GM12801 (cell line): Measurements from ENCODE around the gene RGS17.

Experiments used
- TF ChIP-seq, protein P1 (sequence below): IDR thresholded peaks from one replicate; pipeline ENCODE4 v1.5.1; 2011; ENCODE audit warnings: control low read depth; ENCODE audit not compliant: insufficient read length; ENCODE audit errors: extremely low read depth

The RGS17 gene

GRCh38 chr6:152978058-152978457 is 153.0 kb downstream of the RGS17 start:
- TF ChIP-seq, protein P1, sequence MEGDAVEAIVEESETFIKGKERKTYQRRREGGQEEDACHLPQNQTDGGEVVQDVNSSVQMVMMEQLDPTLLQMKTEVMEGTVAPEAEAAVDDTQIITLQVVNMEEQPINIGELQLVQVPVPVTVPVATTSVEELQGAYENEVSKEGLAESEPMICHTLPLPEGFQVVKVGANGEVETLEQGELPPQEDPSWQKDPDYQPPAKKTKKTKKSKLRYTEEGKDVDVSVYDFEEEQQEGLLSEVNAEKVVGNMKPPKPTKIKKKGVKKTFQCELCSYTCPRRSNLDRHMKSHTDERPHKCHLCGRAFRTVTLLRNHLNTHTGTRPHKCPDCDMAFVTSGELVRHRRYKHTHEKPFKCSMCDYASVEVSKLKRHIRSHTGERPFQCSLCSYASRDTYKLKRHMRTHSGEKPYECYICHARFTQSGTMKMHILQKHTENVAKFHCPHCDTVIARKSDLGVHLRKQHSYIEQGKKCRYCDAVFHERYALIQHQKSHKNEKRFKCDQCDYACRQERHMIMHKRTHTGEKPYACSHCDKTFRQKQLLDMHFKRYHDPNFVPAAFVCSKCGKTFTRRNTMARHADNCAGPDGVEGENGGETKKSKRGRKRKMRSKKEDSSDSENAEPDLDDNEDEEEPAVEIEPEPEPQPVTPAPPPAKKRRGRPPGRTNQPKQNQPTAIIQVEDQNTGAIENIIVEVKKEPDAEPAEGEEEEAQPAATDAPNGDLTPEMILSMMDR: no peak

DNA sequence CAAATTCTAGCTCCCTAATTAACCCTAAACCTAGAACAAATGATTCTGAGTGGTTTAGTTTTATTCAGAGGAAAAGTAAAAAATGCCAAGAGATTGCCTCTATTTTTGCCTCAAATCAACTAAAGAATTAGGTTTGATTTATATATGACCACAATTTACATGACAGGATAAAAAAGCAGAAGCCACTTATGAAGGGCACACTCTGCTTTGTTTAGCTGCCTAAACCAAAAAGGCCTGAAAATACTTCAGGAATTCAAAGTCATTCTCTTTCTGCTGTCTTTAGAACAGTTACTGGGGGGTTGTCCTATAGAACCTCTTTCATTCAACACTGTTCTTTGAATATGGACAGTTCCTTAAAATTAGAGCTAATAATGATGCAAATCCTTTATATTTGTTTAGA is 153.5 kb downstream of the RGS17 start:
- TF ChIP-seq, protein P1: no peak

DNA sequence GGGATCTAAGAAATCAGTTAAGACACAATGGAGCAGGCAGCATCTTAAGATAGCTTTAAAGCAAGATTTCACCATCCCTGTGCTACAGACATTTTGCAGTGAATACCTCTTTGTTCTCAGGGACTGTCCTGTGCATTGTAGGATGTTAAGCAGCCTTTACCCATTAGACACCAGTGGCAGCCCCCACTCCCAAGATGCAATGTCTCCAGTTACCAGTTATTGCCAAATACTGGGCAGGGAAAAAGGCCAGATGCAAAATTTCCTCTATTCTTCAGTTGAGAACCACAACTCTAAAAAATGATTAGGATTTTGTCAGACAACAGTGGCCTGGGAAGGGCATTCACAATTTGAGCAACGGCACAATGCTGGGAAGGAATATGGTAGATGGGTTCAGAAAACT is 154.3 kb downstream of the RGS17 start:
- TF ChIP-seq, protein P1: no peak

DNA sequence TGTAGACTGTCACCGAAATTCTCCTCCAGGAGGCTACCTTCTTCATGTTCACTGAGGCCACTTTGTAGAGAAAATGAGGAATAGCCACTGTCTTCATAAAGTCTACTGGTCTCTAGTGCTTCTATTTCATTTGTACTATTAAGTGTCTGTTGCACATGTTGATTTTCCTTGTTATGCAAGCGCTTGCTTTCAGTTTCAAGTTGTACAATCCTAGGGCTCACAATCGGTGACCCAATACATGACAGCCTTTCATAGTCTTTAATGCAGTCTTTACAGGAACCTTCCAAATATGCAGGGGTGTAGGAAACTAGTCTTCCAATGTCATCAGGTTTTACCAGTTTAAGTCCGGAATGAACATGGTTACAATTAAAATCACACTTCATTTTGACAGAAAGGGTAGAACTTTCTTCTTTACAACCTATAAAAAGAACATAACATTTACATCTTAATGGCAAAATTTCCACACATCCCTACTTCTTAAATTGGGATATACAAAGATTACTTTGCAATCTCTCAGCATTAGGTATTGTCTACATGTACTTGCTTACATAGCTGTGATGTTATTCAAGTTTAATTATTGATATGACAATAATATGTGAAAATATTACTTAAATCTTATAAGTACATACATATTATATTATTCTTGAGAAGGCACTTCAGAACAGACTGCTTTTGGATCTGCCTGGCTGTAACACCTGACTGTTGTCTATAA is 155.7 kb downstream of the RGS17 start:
- TF ChIP-seq, protein P1: no peak

DNA sequence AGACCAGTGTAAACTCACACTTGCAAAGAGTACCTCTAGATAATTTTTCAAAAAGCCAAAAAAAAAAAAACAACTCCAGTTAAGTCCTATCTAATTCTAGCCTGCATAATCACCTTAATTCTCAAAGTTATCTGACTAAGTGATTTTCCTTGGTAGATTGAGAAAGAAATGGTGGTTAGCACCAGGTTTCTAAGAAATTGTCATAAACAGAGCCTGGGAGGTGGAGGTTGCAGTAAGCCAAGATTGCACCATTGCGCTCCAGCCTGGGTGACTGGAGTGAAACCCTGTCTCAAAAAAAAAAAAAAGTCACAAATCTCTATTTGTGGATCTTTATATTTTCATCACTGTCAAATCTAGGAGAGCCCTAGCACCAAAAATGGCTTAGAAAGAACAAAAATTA is 157.2 kb downstream of the RGS17 start:
- TF ChIP-seq, protein P1: no peak

GRCh38 chr6:152969688-152970418 is 161.2 kb downstream of the RGS17 start:
- TF ChIP-seq, protein P1: no peak

- TF ChIP-seq, protein P1: no peak
Measured at GRCh38 chr6:152959333-152959732, 171.7 kb downstream of the RGS17 start.
